AG09319 (cell line): ENCODE data around the gene PTPRM.

Experiments used
- DNase-seq: peaks from one replicate; pipeline ENCODE4 v3.0.0-alpha.2; 2010; ENCODE audit warnings: low read depth; ENCODE audit errors: extremely low read depth
- TF ChIP-seq, protein P1 (sequence below): IDR thresholded peaks from 2 replicates; pipeline ENCODE4 v1.5.1; 2011; ENCODE audit warnings: low read depth, mild to moderate bottlenecking, inconsistent platforms, low read length, moderate library complexity

PTPRM gene

GRCh38 chr18:7608174-7608550, 41.0 kb downstream of the PTPRM start:
- TF ChIP-seq, protein P1, sequence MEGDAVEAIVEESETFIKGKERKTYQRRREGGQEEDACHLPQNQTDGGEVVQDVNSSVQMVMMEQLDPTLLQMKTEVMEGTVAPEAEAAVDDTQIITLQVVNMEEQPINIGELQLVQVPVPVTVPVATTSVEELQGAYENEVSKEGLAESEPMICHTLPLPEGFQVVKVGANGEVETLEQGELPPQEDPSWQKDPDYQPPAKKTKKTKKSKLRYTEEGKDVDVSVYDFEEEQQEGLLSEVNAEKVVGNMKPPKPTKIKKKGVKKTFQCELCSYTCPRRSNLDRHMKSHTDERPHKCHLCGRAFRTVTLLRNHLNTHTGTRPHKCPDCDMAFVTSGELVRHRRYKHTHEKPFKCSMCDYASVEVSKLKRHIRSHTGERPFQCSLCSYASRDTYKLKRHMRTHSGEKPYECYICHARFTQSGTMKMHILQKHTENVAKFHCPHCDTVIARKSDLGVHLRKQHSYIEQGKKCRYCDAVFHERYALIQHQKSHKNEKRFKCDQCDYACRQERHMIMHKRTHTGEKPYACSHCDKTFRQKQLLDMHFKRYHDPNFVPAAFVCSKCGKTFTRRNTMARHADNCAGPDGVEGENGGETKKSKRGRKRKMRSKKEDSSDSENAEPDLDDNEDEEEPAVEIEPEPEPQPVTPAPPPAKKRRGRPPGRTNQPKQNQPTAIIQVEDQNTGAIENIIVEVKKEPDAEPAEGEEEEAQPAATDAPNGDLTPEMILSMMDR, result no peak
- DNase-seq, result no peak

- peak; percentile 67 for DNase-seq
- TF ChIP-seq, protein P1, result no peak
Measured at GRCh38 chr18:7608781-7609201, 41.7 kb downstream of the PTPRM start.

DNA sequence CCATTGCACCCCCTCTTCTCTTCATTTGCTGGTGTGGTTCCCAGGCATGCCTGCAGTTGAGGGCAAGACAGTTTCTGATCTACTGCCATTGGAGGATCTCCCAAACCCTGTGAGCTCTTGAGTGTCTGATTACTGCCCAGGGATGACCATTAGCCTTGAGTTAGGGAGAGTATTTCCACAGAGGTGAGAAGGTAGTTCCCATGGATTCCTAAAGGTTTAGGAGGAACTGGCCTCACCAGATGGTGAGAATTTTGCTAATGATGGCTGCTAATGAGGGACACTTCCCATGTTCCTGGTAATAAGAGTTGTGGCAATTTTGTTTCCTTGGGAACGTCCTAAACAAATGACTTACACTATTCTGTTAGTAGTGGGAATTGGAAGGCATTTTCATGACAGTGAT, 42.5 kb downstream of the PTPRM start:
- TF ChIP-seq, protein P1, result no peak
- DNase-seq, result no peak

DNA sequence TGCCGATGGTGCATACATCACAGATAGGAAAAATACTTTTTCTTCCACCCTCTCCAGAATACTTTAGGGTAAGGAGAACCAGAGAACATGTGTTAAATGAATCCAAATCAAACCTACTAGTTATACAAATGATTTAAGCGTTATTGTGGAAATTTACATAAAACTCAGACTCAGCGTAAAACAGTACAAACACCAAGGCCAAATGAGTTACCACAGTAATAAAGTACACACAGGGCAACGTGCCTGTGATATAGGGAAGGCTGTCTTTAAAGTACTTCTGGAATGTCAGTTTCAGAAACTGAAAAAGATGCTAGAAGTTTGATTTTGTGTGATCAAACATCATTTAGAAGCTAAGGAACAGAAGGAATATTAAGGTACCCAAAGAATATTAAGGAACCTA, 46.9 kb downstream of the PTPRM start:
- DNase-seq, result no peak
- TF ChIP-seq, protein P1, result no peak

DNA sequence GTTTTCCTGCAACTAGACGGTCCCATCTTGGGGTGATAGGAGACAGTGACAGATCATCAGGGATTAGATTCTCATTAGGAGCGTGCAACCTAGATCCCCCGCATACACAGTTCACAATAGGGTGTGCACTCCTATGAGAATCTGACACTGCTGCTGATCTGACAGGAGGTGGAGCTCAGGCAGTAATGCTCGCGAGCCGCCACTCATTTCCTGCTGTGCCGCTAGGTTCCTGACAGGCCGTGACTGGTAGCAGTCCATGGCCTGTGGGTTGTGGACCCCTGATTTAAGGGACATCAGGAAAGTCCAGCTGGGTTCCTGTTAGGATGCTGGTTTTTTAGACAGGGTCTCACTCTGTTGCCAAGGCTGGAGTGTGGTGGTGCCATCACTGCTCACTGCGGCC, 48.7 kb downstream of the PTPRM start:
- TF ChIP-seq, protein P1, result no peak
- DNase-seq, result no peak

DNA sequence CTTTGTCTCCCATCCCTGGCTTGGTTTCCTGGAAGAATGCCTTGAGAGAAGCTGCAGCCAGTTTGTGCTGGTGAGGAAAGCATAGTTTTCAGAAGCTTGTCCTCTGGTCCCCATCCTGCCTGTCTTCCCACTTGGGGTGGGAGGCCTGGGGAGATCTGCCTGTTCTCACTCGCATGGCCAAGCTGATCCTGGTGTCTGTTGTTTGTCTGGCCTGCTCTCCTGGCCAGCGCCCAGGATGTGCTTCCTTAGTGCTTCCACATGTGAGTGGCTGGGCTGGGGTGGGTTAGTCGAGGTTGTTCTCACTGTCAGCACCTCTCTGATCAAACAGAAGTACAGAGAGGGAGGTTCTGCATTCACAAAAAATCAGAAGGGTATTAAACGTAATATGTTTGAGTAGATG, 49.5 kb downstream of the PTPRM start:
- TF ChIP-seq, protein P1, result no peak

DNA sequence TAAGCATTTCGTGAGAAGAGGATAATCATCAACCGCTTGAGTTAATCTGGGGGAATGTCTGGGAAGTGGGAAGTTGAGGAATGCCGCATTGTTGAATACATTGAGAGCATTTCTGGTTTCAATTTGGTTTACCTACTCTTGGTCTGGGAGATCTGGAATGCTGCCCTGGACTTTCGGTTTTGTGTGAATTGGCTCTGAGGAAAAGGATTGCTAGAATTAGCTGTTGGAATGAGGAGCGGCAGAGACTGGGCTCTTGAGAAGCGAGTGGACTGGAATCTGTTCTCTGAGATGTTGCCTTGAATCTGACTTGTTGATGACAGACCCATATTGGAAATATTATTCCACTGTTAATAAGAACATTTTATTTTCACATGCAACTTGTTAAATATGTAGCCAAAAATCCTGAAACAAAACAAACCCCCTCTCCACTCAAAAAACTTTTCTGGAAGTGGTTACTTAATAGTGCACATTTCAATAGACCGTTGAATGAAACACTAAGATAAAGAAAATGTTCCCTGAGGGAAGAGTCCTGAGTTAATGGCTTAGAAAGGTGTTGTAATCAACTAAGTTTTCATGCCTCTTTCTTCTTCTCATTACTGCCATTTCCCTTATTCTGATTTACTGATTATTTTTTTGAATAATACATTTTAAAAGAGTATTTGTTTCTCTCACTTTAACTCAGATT, 50.8 kb downstream of the PTPRM start:
- TF ChIP-seq, protein P1, result no peak
- peak; percentile 95 for DNase-seq

More for the DNA sequence above, 49.5 kb downstream of the PTPRM start:
- DNase-seq, result no peak
